Measurements from ENCODE around the gene CYP2S1.

GRCh38 chr19:41195675-41196497 lies 2.9 kb downstream of the CYP2S1 start:
- TF ChIP-seq GATA1 (IDR thresholded peaks at IDR 0.05; ENCODE audit: low read depth, low read length) (no peak), POLR2A (IDR thresholded peaks at IDR 0.05; ENCODE audit: low read length) (no peak)

Measured in erythroblast (primary cell).